ENCODE measurements around the gene B3GALNT1. TPM values are rescaled to one million over a fixed set of nuclear protein-coding genes. Genes with fewer than 3 reads are reported as not detected.

Gene B3GALNT1
- total RNA-seq, 2 donors from 2014 or later = 13.8 to 16.4 TPM

DNA sequence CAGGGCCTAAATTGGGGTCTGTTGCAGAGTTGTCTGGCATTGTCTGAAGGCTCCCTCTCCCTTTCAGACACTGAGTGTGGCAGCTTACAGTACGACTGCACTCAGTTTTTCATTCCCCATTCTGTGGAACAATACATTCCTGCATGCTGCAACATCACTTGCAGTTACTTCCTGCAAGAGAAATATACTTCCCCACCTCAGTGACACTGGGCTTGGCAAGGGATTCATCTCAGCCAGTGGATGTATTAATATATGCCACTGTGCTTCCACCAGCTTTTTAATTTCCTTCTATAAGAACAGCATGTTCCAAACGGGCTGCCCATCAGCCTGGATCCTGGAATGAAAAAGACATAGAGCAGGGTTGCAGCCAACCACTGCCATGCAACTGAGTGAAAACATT, 23.1 kb downstream of the B3GALNT1 start:
- DNase-seq (ENCODE audit: low spot score) (no peak), ATAC-seq (ENCODE audit: insufficient number of reproducible peaks, low FRiP score, low read depth) (no peak)
- Histone ChIP-seq H3K4me1 (ENCODE audit: control insufficient read depth in 1 of 2, low read depth in 2 of 2) (peaks cover 0 to 12% of the 10 kb centered on the region in 2 donors), H3K27ac (no peak overlapping the region), H3K4me3 (peak overlapping the region; percentile 33), H3K9me3 (no peaks in the 10 kb centered on the region), H3K36me3 (peaks cover 13% of the 10 kb centered on the region), H3K27me3 (replicated peaks; ENCODE audit: insufficient read depth) (no peaks in the 10 kb centered on the region)
- TF ChIP-seq, protein P1, sequence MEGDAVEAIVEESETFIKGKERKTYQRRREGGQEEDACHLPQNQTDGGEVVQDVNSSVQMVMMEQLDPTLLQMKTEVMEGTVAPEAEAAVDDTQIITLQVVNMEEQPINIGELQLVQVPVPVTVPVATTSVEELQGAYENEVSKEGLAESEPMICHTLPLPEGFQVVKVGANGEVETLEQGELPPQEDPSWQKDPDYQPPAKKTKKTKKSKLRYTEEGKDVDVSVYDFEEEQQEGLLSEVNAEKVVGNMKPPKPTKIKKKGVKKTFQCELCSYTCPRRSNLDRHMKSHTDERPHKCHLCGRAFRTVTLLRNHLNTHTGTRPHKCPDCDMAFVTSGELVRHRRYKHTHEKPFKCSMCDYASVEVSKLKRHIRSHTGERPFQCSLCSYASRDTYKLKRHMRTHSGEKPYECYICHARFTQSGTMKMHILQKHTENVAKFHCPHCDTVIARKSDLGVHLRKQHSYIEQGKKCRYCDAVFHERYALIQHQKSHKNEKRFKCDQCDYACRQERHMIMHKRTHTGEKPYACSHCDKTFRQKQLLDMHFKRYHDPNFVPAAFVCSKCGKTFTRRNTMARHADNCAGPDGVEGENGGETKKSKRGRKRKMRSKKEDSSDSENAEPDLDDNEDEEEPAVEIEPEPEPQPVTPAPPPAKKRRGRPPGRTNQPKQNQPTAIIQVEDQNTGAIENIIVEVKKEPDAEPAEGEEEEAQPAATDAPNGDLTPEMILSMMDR (IDR thresholded peaks at IDR 0.05) = no peak

DNA sequence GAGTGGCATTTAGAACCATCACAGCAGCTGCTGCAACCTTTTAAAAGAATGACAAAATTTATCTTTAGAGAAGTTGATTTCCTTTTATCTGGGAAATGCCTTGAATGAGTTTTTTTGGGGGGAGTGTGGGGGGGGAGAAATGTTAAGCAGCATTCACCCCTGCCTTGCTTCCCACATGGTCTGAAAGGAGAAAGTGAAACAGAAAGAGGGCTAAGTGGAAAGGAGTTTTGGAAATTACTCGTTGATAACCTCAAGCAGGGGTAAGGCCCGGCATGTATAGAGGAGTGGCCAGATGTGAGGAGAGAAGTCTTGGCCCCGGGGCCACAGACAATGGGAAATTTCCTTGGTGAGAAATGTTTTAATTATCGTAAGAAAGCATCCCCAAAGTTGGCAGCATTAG, 23.5 kb downstream of the B3GALNT1 start:
- DNase-seq (ENCODE audit: low spot score) = no peak
- H3K27me3 ChIP-seq (replicated peaks; ENCODE audit: insufficient read depth) = no peaks in the 10 kb centered on the region
- no peaks in the 10 kb centered on the region for H3K9me3 ChIP-seq
- H3K4me3 ChIP-seq = peak overlapping the region; percentile 33
- peaks cover 0 to 12% of the 10 kb centered on the region in 2 donors for H3K4me1 ChIP-seq (ENCODE audit: control insufficient read depth in 1 of 2, low read depth in 2 of 2)
- TF ChIP-seq, protein P1 (IDR thresholded peaks at IDR 0.05) = no peak
- no peak for ATAC-seq (ENCODE audit: insufficient number of reproducible peaks, low FRiP score, low read depth)
- peaks cover 8% of the 10 kb centered on the region for H3K36me3 ChIP-seq
- no peak overlapping the region for H3K27ac ChIP-seq

DNA sequence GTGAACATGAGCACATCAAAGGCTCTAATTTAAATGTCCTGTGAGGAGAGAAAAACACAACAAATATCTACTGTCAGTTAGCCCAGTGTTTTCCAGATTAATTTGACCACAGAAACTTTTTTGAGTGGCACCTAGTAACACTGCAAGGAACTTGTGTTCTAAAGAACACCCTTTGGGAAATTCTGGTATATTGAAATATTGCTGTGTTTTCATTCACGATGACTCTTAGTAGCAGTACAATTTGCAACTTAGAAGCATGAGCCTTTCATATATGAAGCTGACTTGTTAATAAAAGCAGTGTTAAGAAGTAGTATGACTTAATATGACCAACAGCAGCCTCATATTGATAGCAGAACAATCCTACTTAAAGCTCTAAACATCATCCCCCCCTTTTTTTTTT, 32.0 kb downstream of the B3GALNT1 start:
- TF ChIP-seq, protein P1 (IDR thresholded peaks at IDR 0.05) = no peak
- Histone ChIP-seq H3K9me3 (no peaks in the 10 kb centered on the region), H3K27ac (no peak overlapping the region), H3K4me1 (ENCODE audit: control insufficient read depth in 1 of 2, low read depth in 2 of 2) (peaks cover 20 to 26% of the 10 kb centered on the region in 2 donors), H3K36me3 (no peaks in the 10 kb centered on the region), H3K4me3 (no peak overlapping the region), H3K27me3 (replicated peaks; ENCODE audit: insufficient read depth) (no peaks in the 10 kb centered on the region)
- no peak for DNase-seq (ENCODE audit: low spot score)
- no peak for ATAC-seq (ENCODE audit: insufficient number of reproducible peaks, low FRiP score, low read depth)

DNA sequence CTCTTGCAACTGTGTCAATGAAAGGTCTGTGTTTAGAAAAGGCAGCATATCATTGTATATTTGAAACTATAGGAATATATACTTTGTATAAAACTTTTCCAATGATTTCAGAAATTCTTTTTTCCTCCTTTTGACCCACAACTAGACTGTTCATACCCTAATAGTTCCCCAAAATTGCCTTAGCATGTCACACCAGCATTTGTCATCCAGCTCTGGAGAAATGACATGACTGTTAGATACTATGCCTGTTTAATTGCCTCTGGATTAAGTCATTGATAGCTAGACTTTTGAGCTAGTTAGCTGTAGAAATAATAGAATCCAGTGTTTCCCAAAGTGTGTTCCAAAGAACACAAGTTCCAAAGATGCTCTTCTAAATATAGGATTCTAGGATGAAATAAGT, 32.4 kb downstream of the B3GALNT1 start:
- no peak overlapping the region for H3K4me3 ChIP-seq
- no peaks in the 10 kb centered on the region for H3K36me3 ChIP-seq
- no peak for DNase-seq (ENCODE audit: low spot score)
- H3K27ac ChIP-seq = no peak overlapping the region
- H3K4me1 ChIP-seq (ENCODE audit: control insufficient read depth in 1 of 2, low read depth in 2 of 2) = peaks cover 20 to 26% of the 10 kb centered on the region in 2 donors
- TF ChIP-seq, protein P1 (IDR thresholded peaks at IDR 0.05) = no peak
- H3K27me3 ChIP-seq (replicated peaks; ENCODE audit: insufficient read depth) = no peaks in the 10 kb centered on the region
- H3K9me3 ChIP-seq = no peaks in the 10 kb centered on the region
- ATAC-seq (ENCODE audit: insufficient number of reproducible peaks, low FRiP score, low read depth) = no peak

DNA sequence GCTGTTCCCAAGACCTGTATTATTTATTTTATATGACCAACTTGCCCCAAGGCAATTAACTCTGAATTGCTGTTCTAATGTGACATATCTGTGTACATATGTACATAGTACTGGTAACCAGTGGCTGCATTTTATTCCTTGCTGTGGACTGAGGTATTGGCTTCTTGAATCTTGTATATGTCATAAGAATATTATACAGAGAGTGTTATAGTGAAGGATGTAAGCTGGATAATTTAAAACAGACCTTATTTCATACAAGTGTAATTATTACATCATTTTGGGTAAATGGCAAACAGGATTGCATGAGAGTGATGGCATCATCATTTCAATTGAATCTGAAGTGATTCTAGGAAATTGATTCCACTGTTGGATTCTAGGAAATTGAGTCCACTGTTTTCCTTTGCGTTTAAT, 32.9 kb downstream of the B3GALNT1 start:
- Histone ChIP-seq H3K36me3 (no peaks in the 10 kb centered on the region), H3K27me3 (replicated peaks; ENCODE audit: insufficient read depth) (no peaks in the 10 kb centered on the region), H3K27ac (no peak overlapping the region), H3K4me1 (ENCODE audit: control insufficient read depth in 1 of 2, low read depth in 2 of 2) (peaks cover 20 to 32% of the 10 kb centered on the region in 2 donors), H3K9me3 (no peaks in the 10 kb centered on the region), H3K4me3 (no peak overlapping the region)
- DNase-seq (ENCODE audit: low spot score) = no peak
- ATAC-seq (ENCODE audit: insufficient number of reproducible peaks, low FRiP score, low read depth) = no peak
- TF ChIP-seq, protein P1 (IDR thresholded peaks at IDR 0.05) = no peak
